ENCODE data around the gene THOC2.
"Not testable (repeated sequence)": the region's sequence is repeated elsewhere in the genome, so short reads cannot be mapped to it uniquely, and the experiment has no call there.

The THOC2 gene

GRCh38 chrX:123664467-123665167, 68.2 kb downstream of the THOC2 start:
- H3K36me3 ChIP-seq (ENCODE audit: control insufficient read depth, insufficient read depth, low read length); H3K4me3 ChIP-seq (ENCODE audit: low read length); H3K27me3 ChIP-seq (ENCODE audit: control insufficient read depth, insufficient read depth, low read length); H3K27ac ChIP-seq (ENCODE audit: low read length); H3K4me1 ChIP-seq (ENCODE audit: control insufficient read depth, insufficient read depth, low read length); H3K9me3 ChIP-seq (ENCODE audit: control insufficient read depth, insufficient read depth, low read length); DNase-seq (ENCODE audit: low read depth, low spot score): not testable (repeated sequence)
- no CpG with 5 or more reads among the region's 6 CpGs for WGBS (ENCODE audit: insufficient coverage, insufficient read length)

GRCh38 chrX:123663720-123664119, 69.1 kb downstream of the THOC2 start:
- no CpG with 5 or more reads among the region's 3 CpGs for WGBS (ENCODE audit: insufficient coverage, insufficient read length)
- H3K9me3 ChIP-seq (ENCODE audit: control insufficient read depth, insufficient read depth, low read length); DNase-seq (ENCODE audit: low read depth, low spot score); H3K4me3 ChIP-seq (ENCODE audit: low read length); H3K36me3 ChIP-seq (ENCODE audit: control insufficient read depth, insufficient read depth, low read length); H3K27me3 ChIP-seq (ENCODE audit: control insufficient read depth, insufficient read depth, low read length); H3K27ac ChIP-seq (ENCODE audit: low read length); H3K4me1 ChIP-seq (ENCODE audit: control insufficient read depth, insufficient read depth, low read length): not testable (repeated sequence)

- WGBS (ENCODE audit: insufficient coverage, insufficient read length), result no CpG with 5 or more reads among the region's 9 CpGs
- not testable (repeated sequence) for H3K4me1 ChIP-seq (ENCODE audit: control insufficient read depth, insufficient read depth, low read length); DNase-seq (ENCODE audit: low read depth, low spot score); H3K36me3 ChIP-seq (ENCODE audit: control insufficient read depth, insufficient read depth, low read length); H3K4me3 ChIP-seq (ENCODE audit: low read length); H3K27me3 ChIP-seq (ENCODE audit: control insufficient read depth, insufficient read depth, low read length); H3K9me3 ChIP-seq (ENCODE audit: control insufficient read depth, insufficient read depth, low read length); H3K27ac ChIP-seq (ENCODE audit: low read length)
Observed at GRCh38 chrX:123656507-123656906, 76.3 kb downstream of the THOC2 start.

GRCh38 chrX:123648811-123649181, 84.1 kb downstream of the THOC2 start:
- not testable (repeated sequence) for DNase-seq (ENCODE audit: low read depth, low spot score); H3K36me3 ChIP-seq (ENCODE audit: control insufficient read depth, insufficient read depth, low read length); H3K9me3 ChIP-seq (ENCODE audit: control insufficient read depth, insufficient read depth, low read length); H3K4me1 ChIP-seq (ENCODE audit: control insufficient read depth, insufficient read depth, low read length); H3K27ac ChIP-seq (ENCODE audit: low read length); H3K27me3 ChIP-seq (ENCODE audit: control insufficient read depth, insufficient read depth, low read length); H3K4me3 ChIP-seq (ENCODE audit: low read length)
- no CpG with 5 or more reads among the region's 6 CpGs for WGBS (ENCODE audit: insufficient coverage, insufficient read length)

- DNase-seq (ENCODE audit: low read depth, low spot score), result peak; percentile 33
- H3K9me3 ChIP-seq (ENCODE audit: control insufficient read depth, insufficient read depth, low read length), result no peaks in the 10 kb centered on the region
- no peak overlapping the region for H3K27ac ChIP-seq (ENCODE audit: low read length)
Observed at GRCh38 chrX:123648028-123648810, 84.6 kb downstream of the THOC2 start.

GRCh38 chrX:123647244-123647643, 85.6 kb downstream of the THOC2 start:
- no peak overlapping the region for H3K27ac ChIP-seq (ENCODE audit: low read length)
- no peak for DNase-seq (ENCODE audit: low read depth, low spot score)
- H3K9me3 ChIP-seq (ENCODE audit: control insufficient read depth, insufficient read depth, low read length), result no peaks in the 10 kb centered on the region
- no CpG with 5 or more reads among the region's 4 CpGs for WGBS (ENCODE audit: insufficient coverage, insufficient read length)
- no peak overlapping the region for H3K4me3 ChIP-seq (ENCODE audit: low read length)
- H3K4me1 ChIP-seq (ENCODE audit: control insufficient read depth, insufficient read depth, low read length), result no peaks in the 10 kb centered on the region
- H3K27me3 ChIP-seq (ENCODE audit: control insufficient read depth, insufficient read depth, low read length), result no peaks in the 10 kb centered on the region
- no peaks in the 10 kb centered on the region for H3K36me3 ChIP-seq (ENCODE audit: control insufficient read depth, insufficient read depth, low read length)

More at GRCh38 chrX:123648028-123648810, 84.6 kb downstream of the THOC2 start:
- Histone ChIP-seq H3K4me1 (ENCODE audit: control insufficient read depth, insufficient read depth, low read length) (no peaks in the 10 kb centered on the region), H3K27me3 (ENCODE audit: control insufficient read depth, insufficient read depth, low read length) (no peaks in the 10 kb centered on the region), H3K4me3 (ENCODE audit: low read length) (no peak overlapping the region), H3K36me3 (ENCODE audit: control insufficient read depth, insufficient read depth, low read length) (no peaks in the 10 kb centered on the region)
- WGBS (ENCODE audit: insufficient coverage, insufficient read length), result no CpG with 5 or more reads among the region's 20 CpGs

- H3K4me1 ChIP-seq (ENCODE audit: control insufficient read depth, insufficient read depth, low read length), result no peaks in the 10 kb centered on the region
Observed at GRCh38 chrX:123629502-123629901, 103.3 kb downstream of the THOC2 start.

GRCh38 chrX:123626962-123627361, 105.9 kb downstream of the THOC2 start:
- no peak for DNase-seq (ENCODE audit: low read depth, low spot score)
- no peaks in the 10 kb centered on the region for H3K27me3 ChIP-seq (ENCODE audit: control insufficient read depth, insufficient read depth, low read length)
- H3K4me3 ChIP-seq (ENCODE audit: low read length), result no peak overlapping the region
- H3K9me3 ChIP-seq (ENCODE audit: control insufficient read depth, insufficient read depth, low read length), result no peaks in the 10 kb centered on the region
- no peak overlapping the region for H3K27ac ChIP-seq (ENCODE audit: low read length)
- H3K36me3 ChIP-seq (ENCODE audit: control insufficient read depth, insufficient read depth, low read length), result 0 out of 2 replicates have a peak, but pooled peaks cover 3% of the 10 kb centered on the region
- H3K4me1 ChIP-seq (ENCODE audit: control insufficient read depth, insufficient read depth, low read length), result no peaks in the 10 kb centered on the region

More at GRCh38 chrX:123629502-123629901, 103.3 kb downstream of the THOC2 start:
- Histone ChIP-seq H3K9me3 (ENCODE audit: control insufficient read depth, insufficient read depth, low read length) (no peaks in the 10 kb centered on the region), H3K27me3 (ENCODE audit: control insufficient read depth, insufficient read depth, low read length) (no peaks in the 10 kb centered on the region), H3K36me3 (ENCODE audit: control insufficient read depth, insufficient read depth, low read length) (no peaks in the 10 kb centered on the region), H3K4me3 (ENCODE audit: low read length) (no peak overlapping the region), H3K27ac (ENCODE audit: low read length) (no peak overlapping the region)
- DNase-seq (ENCODE audit: low read depth, low spot score), result no peak
- no CpG with 5 or more reads among the region's 3 CpGs for WGBS (ENCODE audit: insufficient coverage, insufficient read length)

GRCh38 chrX:123625952-123626351, 106.9 kb downstream of the THOC2 start:
- Histone ChIP-seq H3K9me3 (ENCODE audit: control insufficient read depth, insufficient read depth, low read length) (no peaks in the 10 kb centered on the region), H3K36me3 (ENCODE audit: control insufficient read depth, insufficient read depth, low read length) (0 out of 2 replicates have a peak, but pooled peaks cover 3% of the 10 kb centered on the region), H3K27me3 (ENCODE audit: control insufficient read depth, insufficient read depth, low read length) (no peaks in the 10 kb centered on the region), H3K27ac (ENCODE audit: low read length) (no peak overlapping the region), H3K4me1 (ENCODE audit: control insufficient read depth, insufficient read depth, low read length) (no peaks in the 10 kb centered on the region), H3K4me3 (ENCODE audit: low read length) (no peak overlapping the region)
- no peak for DNase-seq (ENCODE audit: low read depth, low spot score)
- WGBS (ENCODE audit: insufficient coverage, insufficient read length), result no CpG with 5 or more reads among the region's 2 CpGs

GRCh38 chrX:123625477-123625876, 107.4 kb downstream of the THOC2 start:
- Histone ChIP-seq H3K36me3 (ENCODE audit: control insufficient read depth, insufficient read depth, low read length) (0 out of 2 replicates have a peak, but pooled peaks cover 3% of the 10 kb centered on the region), H3K27ac (ENCODE audit: low read length) (no peak overlapping the region), H3K9me3 (ENCODE audit: control insufficient read depth, insufficient read depth, low read length) (no peaks in the 10 kb centered on the region), H3K4me3 (ENCODE audit: low read length) (no peak overlapping the region), H3K27me3 (ENCODE audit: control insufficient read depth, insufficient read depth, low read length) (no peaks in the 10 kb centered on the region), H3K4me1 (ENCODE audit: control insufficient read depth, insufficient read depth, low read length) (no peaks in the 10 kb centered on the region)
- no CpG with 5 or more reads among the region's 1 CpG for WGBS (ENCODE audit: insufficient coverage, insufficient read length)
- DNase-seq (ENCODE audit: low read depth, low spot score), result no peak

Data from iPS DF 6.9 (cell line).